Lower lobe of right lung (tissue), 2 donors: ENCODE data around the gene NFASC. TPM values are rescaled to one million over a fixed set of nuclear protein-coding genes. Genes with fewer than 3 reads are reported as not detected.
A peak's percentile ranks its signal among the peaks of the same experiment; 100 is the strongest.

Source experiments
- ATAC-seq, 2 donors: fragments of 200-7000 bp; cut with Tn5 transposase; one replicate each; pipeline ENCODE4 v1.9.1; 2020 to 2022; ENCODE audit warnings: mild to moderate bottlenecking in 2 of 2, moderate library complexity in 2 of 2
- DNase-seq: peaks from one replicate; pipeline ENCODE4 v3.0.0-alpha.2; 2020
- H3K27ac ChIP-seq: fragments of 200-600 bp; one replicate; pipeline ENCODE4 v1.8.0; 2022
- H3K27me3 ChIP-seq: fragments of 200-600 bp; one replicate; pipeline ENCODE4 v1.8.0; 2022; ENCODE audit warnings: low read depth
- H3K36me3 ChIP-seq: fragments of 200-600 bp; one replicate; pipeline ENCODE4 v1.8.0; 2022; ENCODE audit warnings: mild to moderate bottlenecking
- H3K4me1 ChIP-seq: fragments of 200-600 bp; one replicate; pipeline ENCODE4 v1.8.0; 2022
- H3K4me3 ChIP-seq: fragments of 200-600 bp; one replicate; pipeline ENCODE4 v1.8.0; 2022; ENCODE audit warnings: mild to moderate bottlenecking
- H3K9me3 ChIP-seq: fragments of 200-600 bp; one replicate; pipeline ENCODE4 v1.8.0; 2022
- CTCF ChIP-seq: fragments of 200-600 bp; IDR thresholded peaks from one replicate; pipeline ENCODE4 v1.8.0; 2022; ENCODE audit warnings: antibody characterized with exemption, mild to moderate bottlenecking
- intact Hi-C: fragments of 100-400 bp; cut with DNase I; formaldehyde crosslinking; loops from one replicate; pipeline ENCODE4 v1.11.0; 2022
- total RNA-seq: library from RNA; stranded (reverse); fragmentation: NEBNext Ultra II Directional; extraction: Animal tissue kit (Norgen Biotek cat#: 25700); gene quantifications from one replicate; pipeline ENCODE4 v1.2.1, GENCODE V29; 2021
- donor health status: DM: no; HTN: yes; CAD: no; lungs with severe emphysema.

The NFASC gene
- total RNA-seq, 1 donor from 2014 or later = 12.2 TPM

GRCh38 chr1:204829133-204829825 is 41.4 kb upstream of the NFASC start:
- Histone ChIP-seq H3K9me3 (no peaks in the 10 kb centered on the region), H3K27ac (no peak overlapping the region), H3K4me1 (no peaks in the 10 kb centered on the region), H3K36me3 (no peaks in the 10 kb centered on the region), H3K27me3 (peaks cover 25% of the 10 kb centered on the region), H3K4me3 (peak overlapping the region; percentile 42)
- no peak for ATAC-seq
- intact Hi-C loops = no loop called here
- TF ChIP-seq CTCF = no peak
- no peak for DNase-seq

- no peak for DNase-seq
- ATAC-seq = no peak
- intact Hi-C loops = no loop called here
- Histone ChIP-seq H3K9me3 (no peaks in the 10 kb centered on the region), H3K27me3 (peaks cover 20% of the 10 kb centered on the region), H3K4me1 (no peaks in the 10 kb centered on the region), H3K36me3 (no peaks in the 10 kb centered on the region), H3K27ac (no peak overlapping the region), H3K4me3 (no peak overlapping the region)
- TF ChIP-seq CTCF = no peak
Measured at GRCh38 chr1:204830747-204831146, 39.9 kb upstream of the NFASC start.

GRCh38 chr1:204831186-204831585 is 39.5 kb upstream of the NFASC start:
- Histone ChIP-seq H3K27ac (no peak overlapping the region), H3K36me3 (no peaks in the 10 kb centered on the region), H3K27me3 (peaks cover 20% of the 10 kb centered on the region), H3K4me1 (no peaks in the 10 kb centered on the region), H3K4me3 (no peak overlapping the region), H3K9me3 (no peaks in the 10 kb centered on the region)
- no peak for TF ChIP-seq CTCF
- intact Hi-C loops = no loop called here
- DNase-seq (no peak), ATAC-seq (no peak)

- no peak for TF ChIP-seq CTCF
- no peak for ATAC-seq
- Histone ChIP-seq H3K9me3 (no peaks in the 10 kb centered on the region), H3K27me3 (peaks cover 10% of the 10 kb centered on the region), H3K4me1 (no peaks in the 10 kb centered on the region), H3K36me3 (no peaks in the 10 kb centered on the region), H3K4me3 (no peak overlapping the region), H3K27ac (no peak overlapping the region)
- intact Hi-C loops = no loop called here
- no peak for DNase-seq
Measured at GRCh38 chr1:204834336-204834735, 36.3 kb upstream of the NFASC start.

GRCh38 chr1:204834752-204835151 is 35.9 kb upstream of the NFASC start:
- intact Hi-C loops = no loop called here
- no peak overlapping the region for H3K4me3 ChIP-seq
- ATAC-seq (no peak), DNase-seq (no peak)
- H3K9me3 ChIP-seq = no peaks in the 10 kb centered on the region
- no peaks in the 10 kb centered on the region for H3K4me1 ChIP-seq
- peaks cover 6% of the 10 kb centered on the region for H3K27me3 ChIP-seq
- no peak for TF ChIP-seq CTCF
- no peaks in the 10 kb centered on the region for H3K36me3 ChIP-seq
- H3K27ac ChIP-seq = no peak overlapping the region
